WERI-Rb-1 (cell line): ENCODE data around the gene AAMDC.

Experiments used
- DNase-seq: peaks from one replicate; pipeline ENCODE4 v3.0.0-alpha.2; 2020
- H3K27ac ChIP-seq: fragments of 250-450 bp; sonication (Bioruptor Pico); 2 replicates; pipeline ENCODE4 v1.5.1; 2020; ENCODE audit warnings: mild to moderate bottlenecking, moderate library complexity
- H3K27me3 ChIP-seq: fragments of 250-450 bp; sonication (Bioruptor Pico); 2 replicates; pipeline ENCODE4 v1.5.1; 2021; ENCODE audit warnings: mild to moderate bottlenecking, low read depth, moderate library complexity; ENCODE audit not compliant: insufficient read depth, severe bottlenecking
- H3K36me3 ChIP-seq: fragments of 250-450 bp; sonication (Bioruptor Pico); 2 replicates; pipeline ENCODE4 v1.5.1; 2020; ENCODE audit warnings: mild to moderate bottlenecking, moderate library complexity
- H3K4me3 ChIP-seq: 2 replicates; pipeline ENCODE4 v1.5.1; 2011; ENCODE audit warnings: low read depth, mild to moderate bottlenecking, control low read depth, low read length
- H3K9me3 ChIP-seq: fragments of 250-450 bp; sonication (Bioruptor Pico); 2 replicates; pipeline ENCODE4 v1.5.1; 2021; ENCODE audit warnings: mild to moderate bottlenecking, moderate library complexity; ENCODE audit not compliant: severe bottlenecking
- TF ChIP-seq, protein P1 (sequence below): IDR thresholded peaks from 2 replicates; pipeline ENCODE4 v1.5.1; 2011; ENCODE audit warnings: low read depth, mild to moderate bottlenecking, control low read depth, inconsistent platforms, low read length

The AAMDC gene

DNA sequence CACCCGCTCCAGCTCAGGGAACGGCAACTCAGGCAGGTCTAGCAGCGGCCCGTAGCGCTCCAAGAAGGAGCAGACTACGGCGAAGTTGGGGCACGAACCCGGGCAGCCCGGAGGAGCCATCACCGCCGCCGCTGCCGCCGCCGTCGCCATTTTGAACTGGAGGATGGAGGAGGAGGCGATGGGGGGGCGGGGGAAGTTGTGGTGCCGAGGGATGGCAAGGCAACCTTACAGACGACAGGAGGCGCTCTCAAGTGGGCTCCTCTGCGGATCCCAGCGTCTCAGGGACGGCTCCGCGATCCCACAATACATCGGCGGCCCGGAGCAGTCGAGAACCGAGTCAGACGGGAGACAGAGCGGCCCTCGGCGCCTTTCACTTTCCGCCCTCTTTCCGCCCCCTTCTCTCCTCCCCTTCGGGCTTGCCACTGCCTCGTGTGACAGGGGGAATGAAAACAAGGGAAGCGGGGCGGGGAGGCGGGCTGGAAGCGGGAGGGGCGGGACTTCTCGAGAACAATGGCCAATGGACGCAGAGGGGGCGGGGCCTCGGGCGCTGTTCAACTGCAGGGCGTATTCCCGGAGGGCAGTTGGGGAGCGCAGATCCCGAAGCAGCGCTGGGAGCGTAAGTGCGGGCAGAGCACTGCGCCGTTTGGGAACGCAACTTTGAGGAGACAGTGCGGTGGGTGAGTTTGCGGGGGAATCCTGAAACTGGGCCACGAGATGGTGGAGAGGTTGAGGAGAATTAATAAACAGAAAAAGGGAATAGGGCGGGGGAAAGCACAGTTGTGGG, at the start of gene AAMDC, which contains the start of gene RSF1:
Gene AAMDC (plus strand): TSS at position 580 of the 784 bp plus-strand sequence. CDS start 21,353 bp downstream, outside the sequence.
Gene RSF1 (minus strand): TSS at position 158 of the 784 bp plus-strand sequence. CDS start 8 bp downstream, at position 150.
- Histone ChIP-seq H3K9me3 (no peaks in the 10 kb centered on the region), H3K36me3 (peaks cover 5% of the 10 kb centered on the region)

DNA sequence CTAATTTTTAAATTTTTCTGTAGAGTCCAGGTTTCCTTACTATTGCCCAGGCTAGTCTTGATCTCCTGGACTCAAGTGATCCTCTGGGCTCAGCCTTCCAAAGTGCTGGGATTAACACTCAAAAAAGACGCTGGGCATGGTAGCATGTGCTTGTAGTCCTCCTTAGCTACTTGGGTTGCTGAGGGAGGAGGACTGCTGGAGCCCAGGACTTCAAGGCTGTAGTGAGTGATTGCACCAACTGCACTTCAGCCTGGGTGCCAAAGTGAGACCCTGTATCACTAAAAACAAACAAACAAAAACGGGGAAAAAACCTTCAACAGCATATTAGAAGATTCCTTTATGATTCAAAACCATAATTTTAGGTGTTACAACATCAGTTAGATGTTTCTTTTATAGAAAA, 45.0 kb upstream of the AAMDC start:
- no peak overlapping the region for H3K27ac ChIP-seq
- H3K27me3 ChIP-seq, result no peaks in the 10 kb centered on the region
- H3K9me3 ChIP-seq, result no peaks in the 10 kb centered on the region
- no peak for DNase-seq
- TF ChIP-seq, protein P1, sequence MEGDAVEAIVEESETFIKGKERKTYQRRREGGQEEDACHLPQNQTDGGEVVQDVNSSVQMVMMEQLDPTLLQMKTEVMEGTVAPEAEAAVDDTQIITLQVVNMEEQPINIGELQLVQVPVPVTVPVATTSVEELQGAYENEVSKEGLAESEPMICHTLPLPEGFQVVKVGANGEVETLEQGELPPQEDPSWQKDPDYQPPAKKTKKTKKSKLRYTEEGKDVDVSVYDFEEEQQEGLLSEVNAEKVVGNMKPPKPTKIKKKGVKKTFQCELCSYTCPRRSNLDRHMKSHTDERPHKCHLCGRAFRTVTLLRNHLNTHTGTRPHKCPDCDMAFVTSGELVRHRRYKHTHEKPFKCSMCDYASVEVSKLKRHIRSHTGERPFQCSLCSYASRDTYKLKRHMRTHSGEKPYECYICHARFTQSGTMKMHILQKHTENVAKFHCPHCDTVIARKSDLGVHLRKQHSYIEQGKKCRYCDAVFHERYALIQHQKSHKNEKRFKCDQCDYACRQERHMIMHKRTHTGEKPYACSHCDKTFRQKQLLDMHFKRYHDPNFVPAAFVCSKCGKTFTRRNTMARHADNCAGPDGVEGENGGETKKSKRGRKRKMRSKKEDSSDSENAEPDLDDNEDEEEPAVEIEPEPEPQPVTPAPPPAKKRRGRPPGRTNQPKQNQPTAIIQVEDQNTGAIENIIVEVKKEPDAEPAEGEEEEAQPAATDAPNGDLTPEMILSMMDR, result no peak
- no peaks in the 10 kb centered on the region; the same call in 1 of the 2 replicates for H3K36me3 ChIP-seq
- no peak overlapping the region for H3K4me3 ChIP-seq

More for the DNA sequence above, at the start of gene AAMDC, which contains the start of gene RSF1:
- DNase-seq, result peak; percentile 99
- Histone ChIP-seq H3K4me3 (peak within 1 kb of the TSS; percentile 100), H3K27ac (peak within 1 kb of the TSS; percentile 95), H3K27me3 (no peaks in the 10 kb centered on the region)
- TF ChIP-seq, protein P1, result peak; percentile 87

DNA sequence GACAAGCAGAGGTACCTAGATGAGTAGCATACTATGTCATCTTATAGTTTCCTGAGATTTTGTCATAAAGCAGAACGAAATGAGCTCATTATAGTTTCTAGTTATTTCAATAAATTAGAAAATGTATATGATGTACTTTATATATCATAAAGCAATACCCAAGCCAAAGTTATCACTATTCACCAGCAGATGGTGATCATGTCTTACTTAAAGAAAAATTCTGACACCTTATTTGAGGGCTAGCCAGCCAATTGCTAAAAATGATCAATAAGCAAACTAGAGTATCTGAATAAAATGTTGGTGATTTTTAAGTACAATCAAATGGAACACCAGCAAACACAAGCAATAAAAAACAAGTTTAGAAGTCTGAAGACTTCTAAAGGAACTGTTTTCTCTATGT, 44.5 kb upstream of the AAMDC start:
- Histone ChIP-seq H3K9me3 (no peaks in the 10 kb centered on the region), H3K36me3 (no peaks in the 10 kb centered on the region; the same call in 1 of the 2 replicates), H3K4me3 (no peak overlapping the region), H3K27ac (no peak overlapping the region), H3K27me3 (no peaks in the 10 kb centered on the region)
- no peak for DNase-seq
- TF ChIP-seq, protein P1, result no peak

DNA sequence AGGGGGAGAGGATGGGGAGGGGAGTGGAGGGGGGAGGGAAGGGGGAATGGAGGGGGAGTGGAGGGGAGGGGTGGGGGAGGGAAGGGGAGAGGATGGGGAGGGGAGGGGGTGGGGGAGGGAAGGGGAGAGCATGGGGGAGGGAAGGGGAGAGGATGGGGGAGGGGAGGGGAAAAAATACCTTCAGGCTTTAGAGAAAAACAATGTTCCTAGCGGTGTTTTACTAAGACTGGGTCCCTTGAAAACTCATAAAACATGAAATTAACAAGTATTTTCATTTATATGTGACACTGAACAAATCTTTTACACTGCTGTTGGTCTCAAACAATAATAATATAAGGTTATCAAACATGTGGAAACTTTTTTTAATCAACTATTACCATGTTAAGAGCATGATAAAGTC, 42.8 kb upstream of the AAMDC start:
- Histone ChIP-seq H3K27me3 (no peaks in the 10 kb centered on the region), H3K36me3 (no peaks in the 10 kb centered on the region; the same call in 1 of the 2 replicates), H3K27ac (no peak overlapping the region), H3K9me3 (no peaks in the 10 kb centered on the region), H3K4me3 (no peak overlapping the region)
- TF ChIP-seq, protein P1, result no peak
- no peak for DNase-seq

DNA sequence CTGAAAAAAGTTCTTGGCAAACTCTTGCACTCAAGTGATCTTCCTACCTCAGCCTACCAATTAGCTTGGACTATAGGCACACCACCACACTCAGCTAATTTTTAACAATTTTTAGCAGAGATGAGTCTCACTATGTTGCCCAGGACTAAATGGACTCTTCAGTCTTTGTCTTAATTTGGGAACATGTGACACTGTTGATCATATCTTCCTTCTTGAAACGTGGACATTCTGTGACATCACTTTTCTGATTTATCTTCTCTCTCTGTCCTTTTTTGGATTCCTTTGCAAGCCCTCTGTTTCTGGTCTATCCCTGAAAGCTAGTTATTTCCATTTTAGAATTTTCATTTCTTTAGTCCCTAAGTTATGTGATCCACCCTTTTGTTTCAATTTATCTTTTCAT, 42.4 kb upstream of the AAMDC start:
- Histone ChIP-seq H3K27me3 (no peaks in the 10 kb centered on the region), H3K27ac (no peak overlapping the region), H3K9me3 (no peaks in the 10 kb centered on the region), H3K36me3 (no peaks in the 10 kb centered on the region; the same call in 1 of the 2 replicates), H3K4me3 (no peak overlapping the region)
- TF ChIP-seq, protein P1, result no peak
- no peak for DNase-seq

DNA sequence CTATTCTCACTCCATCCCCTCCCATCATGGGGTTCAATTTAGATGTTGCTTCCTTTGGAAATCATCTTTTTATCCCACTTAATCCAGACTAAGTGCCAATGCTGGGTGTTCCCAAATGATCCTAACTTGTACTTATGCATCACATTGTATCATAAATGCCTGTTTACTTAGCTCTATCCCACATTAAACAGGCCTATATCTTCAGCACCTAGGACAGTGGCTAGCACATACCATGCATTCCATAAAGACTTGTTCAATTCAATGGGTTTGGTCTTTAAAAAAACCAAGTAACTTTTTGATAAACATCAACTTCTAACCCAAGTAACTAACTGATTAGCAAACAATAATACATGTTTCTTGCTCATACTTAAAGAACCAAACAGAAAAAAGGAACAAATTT, 41.0 kb upstream of the AAMDC start:
- DNase-seq, result no peak
- TF ChIP-seq, protein P1, result no peak
- Histone ChIP-seq H3K27me3 (no peaks in the 10 kb centered on the region), H3K9me3 (no peaks in the 10 kb centered on the region), H3K36me3 (no peaks in the 10 kb centered on the region; the same call in 1 of the 2 replicates), H3K27ac (no peak overlapping the region), H3K4me3 (no peak overlapping the region)
